Rectal smooth muscle tissue (tissue), 1 donor: ENCODE data around the gene STXBP3.
"Not testable (repeated sequence)": the region's sequence is repeated elsewhere in the genome, so short reads cannot be mapped to it uniquely, and the experiment has no call there.

Experiments used
- H3K27ac ChIP-seq: one replicate; pipeline ENCODE4 v1.7.0; 2013; ENCODE audit warnings: low read depth, low read length, inconsistent platforms
- H3K27me3 ChIP-seq: one replicate; pipeline ENCODE4 v1.7.0; 2013; ENCODE audit warnings: low read length; ENCODE audit not compliant: control insufficient read depth, insufficient read depth
- H3K36me3 ChIP-seq: one replicate; pipeline ENCODE4 v1.7.0; 2013; ENCODE audit warnings: low read length; ENCODE audit not compliant: control insufficient read depth, insufficient read depth
- H3K4me1 ChIP-seq: one replicate; pipeline ENCODE4 v1.7.0; 2013; ENCODE audit warnings: low read length; ENCODE audit not compliant: control insufficient read depth, insufficient read depth
- H3K4me3 ChIP-seq: one replicate; pipeline ENCODE4 v1.7.0; 2013; ENCODE audit warnings: low read length
- H3K9ac ChIP-seq: one replicate; pipeline ENCODE4 v1.7.0; 2013; ENCODE audit warnings: low read length

Gene STXBP3

GRCh38 chr1:108781575-108781944 lies 35.1 kb downstream of the STXBP3 start:
- not testable (repeated sequence) for H3K4me3 ChIP-seq, H3K9ac ChIP-seq, H3K27me3 ChIP-seq, H3K4me1 ChIP-seq, H3K27ac ChIP-seq
- H3K36me3 ChIP-seq: peaks cover 22% of the 10 kb centered on the region

- H3K27me3 ChIP-seq: no peaks in the 10 kb centered on the region
- no peaks in the 10 kb centered on the region for H3K4me1 ChIP-seq
- H3K4me3 ChIP-seq: no peak overlapping the region
- peaks cover 16% of the 10 kb centered on the region for H3K36me3 ChIP-seq
- no peak overlapping the region for H3K27ac ChIP-seq
- H3K9ac ChIP-seq: no peak overlapping the region
Measured at GRCh38 chr1:108785264-108785663, 38.8 kb downstream of the STXBP3 start.

GRCh38 chr1:108785880-108786279 lies 39.4 kb downstream of the STXBP3 start:
- Histone ChIP-seq H3K27me3 (no peaks in the 10 kb centered on the region), H3K4me3 (no peak overlapping the region), H3K27ac (no peak overlapping the region), H3K36me3 (peaks cover 16% of the 10 kb centered on the region), H3K9ac (no peak overlapping the region), H3K4me1 (no peaks in the 10 kb centered on the region)

- no peaks in the 10 kb centered on the region for H3K27me3 ChIP-seq
- H3K4me1 ChIP-seq: no peaks in the 10 kb centered on the region
- H3K36me3 ChIP-seq: peaks cover 3% of the 10 kb centered on the region
- no peak overlapping the region for H3K27ac ChIP-seq
- no peak overlapping the region for H3K4me3 ChIP-seq
- H3K9ac ChIP-seq: no peak overlapping the region
Measured at GRCh38 chr1:108791790-108792189, 45.3 kb downstream of the STXBP3 start.

GRCh38 chr1:108792420-108792819 lies 45.9 kb downstream of the STXBP3 start:
- Histone ChIP-seq H3K4me3 (no peak overlapping the region), H3K27me3 (no peaks in the 10 kb centered on the region), H3K4me1 (no peaks in the 10 kb centered on the region), H3K36me3 (peaks cover 3% of the 10 kb centered on the region), H3K9ac (no peak overlapping the region), H3K27ac (no peak overlapping the region)

- Histone ChIP-seq H3K36me3 (peaks cover 2% of the 10 kb centered on the region), H3K27ac (no peak overlapping the region), H3K4me3 (no peak overlapping the region), H3K9ac (no peak overlapping the region), H3K4me1 (no peaks in the 10 kb centered on the region), H3K27me3 (no peaks in the 10 kb centered on the region)
Measured at GRCh38 chr1:108799001-108799400, 52.5 kb downstream of the STXBP3 start.

GRCh38 chr1:108801101-108801500 lies 54.6 kb downstream of the STXBP3 start:
- no peak overlapping the region for H3K27ac ChIP-seq
- no peak overlapping the region for H3K9ac ChIP-seq
- H3K36me3 ChIP-seq: peaks cover 7% of the 10 kb centered on the region
- no peaks in the 10 kb centered on the region for H3K4me1 ChIP-seq
- no peak overlapping the region for H3K4me3 ChIP-seq
- no peaks in the 10 kb centered on the region for H3K27me3 ChIP-seq

GRCh38 chr1:108803548-108803947 lies 57.1 kb downstream of the STXBP3 start:
- no peak overlapping the region for H3K4me3 ChIP-seq
- H3K27ac ChIP-seq: no peak overlapping the region
- H3K4me1 ChIP-seq: no peaks in the 10 kb centered on the region
- H3K27me3 ChIP-seq: no peaks in the 10 kb centered on the region
- H3K9ac ChIP-seq: no peak overlapping the region
- H3K36me3 ChIP-seq: peaks cover 7% of the 10 kb centered on the region

- no peaks in the 10 kb centered on the region for H3K27me3 ChIP-seq
- H3K4me3 ChIP-seq: no peak overlapping the region
- H3K9ac ChIP-seq: no peak overlapping the region
- H3K27ac ChIP-seq: no peak overlapping the region
- H3K4me1 ChIP-seq: no peaks in the 10 kb centered on the region
- peaks cover 5% of the 10 kb centered on the region for H3K36me3 ChIP-seq
Measured at GRCh38 chr1:108808438-108808837, 62.0 kb downstream of the STXBP3 start.

GRCh38 chr1:108811611-108812010 lies 65.1 kb downstream of the STXBP3 start:
- Histone ChIP-seq H3K9ac (no peak overlapping the region), H3K4me3 (no peak overlapping the region), H3K4me1 (peaks cover 26% of the 10 kb centered on the region), H3K36me3 (no peaks in the 10 kb centered on the region), H3K27me3 (no peaks in the 10 kb centered on the region), H3K27ac (no peak overlapping the region)

GRCh38 chr1:108813326-108813725 lies 66.9 kb downstream of the STXBP3 start:
- no peak overlapping the region for H3K27ac ChIP-seq
- no peaks in the 10 kb centered on the region for H3K36me3 ChIP-seq
- peaks cover 32% of the 10 kb centered on the region for H3K4me1 ChIP-seq
- no peak overlapping the region for H3K4me3 ChIP-seq
- H3K9ac ChIP-seq: no peak overlapping the region
- no peaks in the 10 kb centered on the region for H3K27me3 ChIP-seq

GRCh38 chr1:108814343-108815125 lies 68.1 kb downstream of the STXBP3 start:
- Histone ChIP-seq H3K27me3 (no peaks in the 10 kb centered on the region), H3K36me3 (no peaks in the 10 kb centered on the region), H3K27ac (peak overlapping the region; percentile 86), H3K4me1 (peaks cover 32% of the 10 kb centered on the region), H3K4me3 (no peak overlapping the region), H3K9ac (no peak overlapping the region)

- peak overlapping the region; percentile 86 for H3K27ac ChIP-seq
Measured at GRCh38 chr1:108815566-108815965, 69.1 kb downstream of the STXBP3 start.

More at GRCh38 chr1:108815566-108815965, 69.1 kb downstream of the STXBP3 start:
- no peaks in the 10 kb centered on the region for H3K36me3 ChIP-seq
- no peaks in the 10 kb centered on the region for H3K27me3 ChIP-seq
- H3K9ac ChIP-seq: no peak overlapping the region
- H3K4me3 ChIP-seq: no peak overlapping the region
- H3K4me1 ChIP-seq: peaks cover 32% of the 10 kb centered on the region
